ENCODE data around the gene DDX39A. TPM values are rescaled to one million over a fixed set of nuclear protein-coding genes. Genes with fewer than 3 reads are reported as not detected.

The DDX39A gene
- total RNA-seq, 3 donors from 2014 or later: 56.9 to 85.5 (median 66.5) TPM

DNA sequence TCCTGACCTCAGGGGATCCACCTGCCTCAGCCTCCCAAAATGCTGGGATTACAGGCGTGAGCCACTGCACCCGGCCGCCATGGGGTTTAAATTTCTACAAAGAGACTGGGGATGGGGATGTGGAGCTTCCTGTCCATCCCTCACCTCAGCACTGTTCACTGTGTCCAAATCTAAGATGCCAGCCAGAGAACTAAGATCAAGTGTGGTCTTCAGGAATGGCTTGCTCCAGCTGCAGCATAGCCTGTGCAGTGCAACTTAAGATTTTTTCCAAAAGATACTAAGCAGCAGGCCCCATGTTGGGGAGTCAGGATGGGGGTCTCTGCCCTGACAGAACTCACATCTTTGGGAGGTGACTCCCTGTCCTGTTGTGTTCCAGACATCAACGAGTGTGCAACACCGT is 28.6 kb downstream of the DDX39A start:
- intact Hi-C loops (cut with DNase I, micrococcal nuclease): no loop called here
- Histone ChIP-seq H3K4me1 (ENCODE audit: low read depth) (no peaks in the 10 kb centered on the region), H3K9me3 (no peaks in the 10 kb centered on the region), H3K36me3 (ENCODE audit: low read depth) (peaks cover 24% of the 10 kb centered on the region), H3K4me3 (no peak overlapping the region)
- ATAC-seq (no peak), DNase-seq (no peak)
- no peak for TF ChIP-seq CTCF (IDR thresholded peaks at IDR 0.05)

GRCh38 chr19:14385492-14385891 is 33.6 kb downstream of the DDX39A start:
- intact Hi-C loops (cut with DNase I, micrococcal nuclease): no loop called here
- DNase-seq: peak in 1 of 3 donors; percentile 69
- no peak for ATAC-seq
- peaks cover 23% of the 10 kb centered on the region for H3K4me1 ChIP-seq (ENCODE audit: low read depth)
- peaks cover 1% of the 10 kb centered on the region for H3K36me3 ChIP-seq (ENCODE audit: low read depth)
- TF ChIP-seq CTCF (IDR thresholded peaks at IDR 0.05): no peak
- H3K4me3 ChIP-seq: no peak overlapping the region
- H3K9me3 ChIP-seq: no peaks in the 10 kb centered on the region

- ATAC-seq: peak; percentile 22
- TF ChIP-seq CTCF (IDR thresholded peaks at IDR 0.05): no peak
- H3K4me1 ChIP-seq (ENCODE audit: low read depth): peaks cover 26% of the 10 kb centered on the region
- intact Hi-C loops (cut with DNase I, micrococcal nuclease): no loop called here
- DNase-seq: peak in 2 of 3 donors; percentile 54 to 66
- H3K4me3 ChIP-seq: no peak overlapping the region
- no peaks in the 10 kb centered on the region for H3K9me3 ChIP-seq
- no peaks in the 10 kb centered on the region for H3K36me3 ChIP-seq (ENCODE audit: low read depth)
Observed at GRCh38 chr19:14383661-14384555, 35.2 kb downstream of the DDX39A start.

DNA sequence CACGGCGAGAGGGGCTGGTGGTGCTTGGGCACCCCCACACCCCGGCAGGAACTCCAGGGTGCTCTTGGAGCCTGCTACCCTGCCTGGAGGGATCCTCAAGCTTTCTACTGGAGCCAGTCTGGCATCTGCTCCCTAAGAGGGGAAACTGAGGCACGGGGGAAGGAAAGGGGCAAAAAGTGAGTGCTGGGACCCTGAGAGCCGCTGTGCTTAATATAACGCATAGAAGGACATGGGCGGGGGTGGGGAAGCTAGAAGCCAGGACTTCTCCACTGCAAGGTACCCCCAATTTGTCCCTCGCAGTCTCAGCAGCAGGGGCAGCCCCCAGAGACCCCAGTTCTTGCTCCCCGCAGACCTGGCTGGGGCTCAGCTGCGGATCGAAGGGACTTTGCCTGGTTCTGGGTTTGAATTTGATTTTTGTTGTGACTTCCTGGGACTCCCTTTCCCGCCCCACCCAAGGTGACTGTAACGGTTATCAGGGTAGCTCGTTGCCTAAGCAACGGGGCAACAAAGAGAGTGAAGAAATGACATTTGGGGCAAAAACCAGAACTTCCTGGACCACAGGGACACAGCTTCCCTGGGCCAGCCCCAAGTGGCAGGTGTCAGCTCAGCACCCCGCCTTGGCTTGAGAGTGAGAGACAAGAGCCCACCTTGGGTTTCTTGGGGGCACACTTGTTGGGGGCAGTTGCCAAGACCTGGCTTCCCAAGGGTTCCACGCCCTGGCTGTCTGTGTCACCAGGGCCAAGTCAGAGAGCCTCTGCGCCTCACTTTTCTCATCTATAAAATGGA is 37.3 kb downstream of the DDX39A start:
- intact Hi-C loops (cut with DNase I, micrococcal nuclease): no loop called here
- peaks cover 26% of the 10 kb centered on the region for H3K4me1 ChIP-seq (ENCODE audit: low read depth)

More for the DNA sequence above, 37.3 kb downstream of the DDX39A start:
- H3K4me3 ChIP-seq: peak overlapping the region; percentile 70
- TF ChIP-seq CTCF (IDR thresholded peaks at IDR 0.05): no peak
- no peaks in the 10 kb centered on the region for H3K9me3 ChIP-seq
- H3K36me3 ChIP-seq (ENCODE audit: low read depth): no peaks in the 10 kb centered on the region
- DNase-seq (peak; percentile 72 to 78 (median 78)), ATAC-seq (peak; percentile 70)

Data from mucosa of descending colon (tissue), 3 donors.